NB4 (cell line): ENCODE results near the gene ARHGAP4.

Experiments used
- POLR2A ChIP-seq: IDR thresholded peaks from 2 replicates; pipeline ENCODE4 v1.6.1; 2011; ENCODE audit warnings: mild to moderate bottlenecking; ENCODE audit not compliant: insufficient read length; ENCODE audit errors: extremely low read depth
- TF ChIP-seq, protein P1 (sequence below): IDR thresholded peaks from one replicate; pipeline ENCODE4 v1.5.1; 2012; ENCODE audit warnings: low read depth, low read length

DNA sequence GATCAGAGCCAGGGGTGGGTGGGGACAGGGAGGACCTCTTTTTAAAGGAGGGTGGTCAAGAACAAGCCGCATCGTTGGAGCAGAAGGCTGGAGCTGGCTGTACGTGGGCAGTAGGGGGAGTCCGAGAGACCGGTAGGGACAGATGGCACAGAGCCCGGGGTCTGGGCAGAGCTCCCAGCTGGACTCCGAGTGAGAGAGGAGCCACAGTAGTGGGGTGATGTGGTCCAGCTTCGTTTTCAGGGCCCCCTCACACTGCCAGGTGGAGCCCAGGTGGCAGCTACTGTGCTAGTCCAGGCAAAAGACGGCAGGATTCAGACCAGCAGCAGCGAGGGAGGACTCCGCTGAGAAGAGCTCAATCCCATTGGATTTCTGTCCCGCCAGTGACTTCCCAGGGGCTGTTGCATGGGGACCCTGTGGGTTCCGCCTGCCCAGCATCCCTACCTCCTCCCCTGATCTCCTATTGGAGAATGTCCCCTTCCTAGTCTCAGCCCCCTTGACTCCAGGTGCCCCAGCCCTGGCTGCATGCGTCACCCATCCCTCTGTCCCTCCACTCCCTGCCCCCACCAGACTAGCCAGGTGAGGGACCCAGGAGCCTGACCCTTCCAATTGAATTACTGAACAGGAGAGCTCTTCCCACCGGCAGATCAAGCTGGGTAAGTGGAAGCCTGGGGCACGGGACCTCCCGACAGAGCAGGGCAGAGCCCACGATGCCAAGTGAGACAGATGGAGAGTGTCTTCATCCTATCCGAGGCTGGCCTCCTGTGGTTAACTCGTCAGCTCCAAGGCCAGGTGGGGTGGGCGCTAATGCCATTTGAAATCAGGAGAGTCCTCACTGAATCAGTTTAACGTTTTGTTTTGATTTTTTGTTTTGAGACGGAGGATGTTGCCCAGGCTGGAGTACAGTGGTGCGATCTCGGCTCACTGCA is 2.9 kb downstream of the ARHGAP4 start:
- TF ChIP-seq, protein P1, sequence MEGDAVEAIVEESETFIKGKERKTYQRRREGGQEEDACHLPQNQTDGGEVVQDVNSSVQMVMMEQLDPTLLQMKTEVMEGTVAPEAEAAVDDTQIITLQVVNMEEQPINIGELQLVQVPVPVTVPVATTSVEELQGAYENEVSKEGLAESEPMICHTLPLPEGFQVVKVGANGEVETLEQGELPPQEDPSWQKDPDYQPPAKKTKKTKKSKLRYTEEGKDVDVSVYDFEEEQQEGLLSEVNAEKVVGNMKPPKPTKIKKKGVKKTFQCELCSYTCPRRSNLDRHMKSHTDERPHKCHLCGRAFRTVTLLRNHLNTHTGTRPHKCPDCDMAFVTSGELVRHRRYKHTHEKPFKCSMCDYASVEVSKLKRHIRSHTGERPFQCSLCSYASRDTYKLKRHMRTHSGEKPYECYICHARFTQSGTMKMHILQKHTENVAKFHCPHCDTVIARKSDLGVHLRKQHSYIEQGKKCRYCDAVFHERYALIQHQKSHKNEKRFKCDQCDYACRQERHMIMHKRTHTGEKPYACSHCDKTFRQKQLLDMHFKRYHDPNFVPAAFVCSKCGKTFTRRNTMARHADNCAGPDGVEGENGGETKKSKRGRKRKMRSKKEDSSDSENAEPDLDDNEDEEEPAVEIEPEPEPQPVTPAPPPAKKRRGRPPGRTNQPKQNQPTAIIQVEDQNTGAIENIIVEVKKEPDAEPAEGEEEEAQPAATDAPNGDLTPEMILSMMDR: no peak
- no peak for TF ChIP-seq POLR2A
